Astrocyte (in vitro differentiated cells and primary cell): ENCODE measurements around the gene ABCA4. TPM values are rescaled to one million over a fixed set of nuclear protein-coding genes. Genes with fewer than 3 reads are reported as not detected.
"Not testable (repeated sequence)": the region's sequence is repeated elsewhere in the genome, so short reads cannot be mapped to it uniquely, and the experiment has no call there.

Experiments
- DNase-seq: peaks from one replicate; pipeline ENCODE4 v3.0.0-alpha.2; 2010; ENCODE audit warnings: low read depth
- FAIRE-seq: peaks from 2 replicates; lab custom pipeline; 2011; peaks lifted over from hg19 to GRCh38; lab: Jason Lieb, UNC
- H2AFZ ChIP-seq: 2 replicates; pipeline ENCODE4 v1.6.0; 2012; ENCODE audit warnings: low read depth, low read length, inconsistent platforms
- H3K27ac ChIP-seq: 2 replicates; pipeline ENCODE4 v1.5.1; 2011; ENCODE audit warnings: low read depth, low read length, inconsistent platforms
- H3K27me3 ChIP-seq: 2 replicates; pipeline ENCODE4 v1.6.0; 2011; ENCODE audit warnings: low read length, inconsistent platforms; ENCODE audit not compliant: insufficient read depth
- H3K36me3 ChIP-seq: 2 replicates; pipeline ENCODE4 v1.5.1; 2011; ENCODE audit warnings: low read length, inconsistent platforms; ENCODE audit not compliant: insufficient read depth
- H3K4me1 ChIP-seq: 2 replicates; pipeline ENCODE4 v1.5.1; 2011; ENCODE audit warnings: low read length, inconsistent platforms; ENCODE audit not compliant: insufficient read depth
- H3K4me2 ChIP-seq: 2 replicates; pipeline ENCODE4 v1.6.0; 2012; ENCODE audit warnings: low read length, inconsistent platforms
- H3K4me3 ChIP-seq: 2 replicates; pipeline ENCODE4 v1.5.1; 2011; ENCODE audit warnings: low read depth, mild to moderate bottlenecking, low read length, inconsistent platforms; ENCODE audit not compliant: insufficient read depth
- H3K79me2 ChIP-seq: 2 replicates; pipeline ENCODE4 v1.6.0; 2012; ENCODE audit warnings: mild to moderate bottlenecking, low read length, inconsistent platforms; ENCODE audit not compliant: insufficient read depth
- H3K9ac ChIP-seq: 2 replicates; pipeline ENCODE4 v1.6.0; 2012; ENCODE audit warnings: mild to moderate bottlenecking, low read length, inconsistent platforms
- H3K9me3 ChIP-seq: 2 replicates; pipeline ENCODE4 v1.5.1; 2012; ENCODE audit warnings: low read depth, mild to moderate bottlenecking, low read length, inconsistent platforms; ENCODE audit not compliant: insufficient read depth
- H4K20me1 ChIP-seq: 2 replicates; pipeline ENCODE4 v1.6.0; 2012; ENCODE audit warnings: low read length, inconsistent platforms; ENCODE audit not compliant: insufficient read depth
- H3K27ac Mint-ChIP-seq: one replicate; pipeline ENCODE4 v1.8.0; 2021; ENCODE audit warnings: mild to moderate bottlenecking, mixed read lengths; ENCODE audit not compliant: unreplicated experiment
- H3K27me3 Mint-ChIP-seq: one replicate; pipeline ENCODE4 v1.8.0; 2021; ENCODE audit warnings: low read depth, mixed read lengths; ENCODE audit not compliant: unreplicated experiment
- H3K36me3 Mint-ChIP-seq: one replicate; pipeline ENCODE4 v1.8.0; 2021; ENCODE audit warnings: low read depth, mixed read lengths; ENCODE audit not compliant: unreplicated experiment
- H3K4me1 Mint-ChIP-seq: one replicate; pipeline ENCODE4 v1.8.0; 2021; ENCODE audit warnings: low read depth, mixed read lengths; ENCODE audit not compliant: unreplicated experiment
- H3K4me3 Mint-ChIP-seq: one replicate; pipeline ENCODE4 v1.8.0; 2021; ENCODE audit warnings: mild to moderate bottlenecking, moderate library complexity, mixed read lengths; ENCODE audit not compliant: unreplicated experiment
- H3K9me3 Mint-ChIP-seq: one replicate; pipeline ENCODE4 v1.8.0; 2021; ENCODE audit warnings: mild to moderate bottlenecking, mixed read lengths; ENCODE audit not compliant: unreplicated experiment
- CTCF ChIP-seq: IDR thresholded peaks from 2 replicates; pipeline ENCODE4 v1.5.1; 2011; ENCODE audit warnings: low read depth, mild to moderate bottlenecking, inconsistent platforms, low read length, moderate library complexity; ENCODE audit not compliant: insufficient read depth
- EZH2 ChIP-seq: IDR thresholded peaks from 2 replicates; pipeline ENCODE4 v1.6.1; 2012; ENCODE audit warnings: mild to moderate bottlenecking, low read length, inconsistent platforms; ENCODE audit not compliant: insufficient read depth
- total RNA-seq: library from RNA; stranded (reverse); gene quantifications from 2 replicates; pipeline ENCODE4 v1.2.1, GENCODE V29; 2021

ABCA4 gene
- total RNA-seq, 1 donor from 2014 or later: 0.20 TPM

GRCh38 chr1:94156096-94156625 lies 35.2 kb upstream of the ABCA4 start:
- no peaks in the 10 kb centered on the region for H3K36me3 ChIP-seq

GRCh38 chr1:94154989-94155388 lies 34.0 kb upstream of the ABCA4 start:
- Mint-ChIP-seq H3K4me1 (no peaks in the 10 kb centered on the region), H3K27me3 (no peaks in the 10 kb centered on the region), H3K9me3 (no peaks in the 10 kb centered on the region), H3K4me3 (no peak overlapping the region), H3K36me3 (no peaks in the 10 kb centered on the region), H3K27ac (no peak overlapping the region)
- H3K9me3 ChIP-seq: no peaks in the 10 kb centered on the region
- no peaks in the 10 kb centered on the region for H3K4me1 ChIP-seq
- FAIRE-seq: no peak
- H3K4me3 ChIP-seq: no peak overlapping the region
- no peak overlapping the region for H2AFZ ChIP-seq
- no peaks in the 10 kb centered on the region for H3K27me3 ChIP-seq
- no peaks in the 10 kb centered on the region for H3K79me2 ChIP-seq
- no peak overlapping the region for H3K9ac ChIP-seq
- H3K27ac ChIP-seq: no peak overlapping the region
- DNase-seq: no peak
- H4K20me1 ChIP-seq: no peaks in the 10 kb centered on the region
- no peak for TF ChIP-seq EZH2
- TF ChIP-seq CTCF: no peak
- H3K4me2 ChIP-seq: no peak overlapping the region
- H3K36me3 ChIP-seq: no peaks in the 10 kb centered on the region

More at GRCh38 chr1:94156096-94156625, 35.2 kb upstream of the ABCA4 start:
- Mint-ChIP-seq H3K27ac (no peak overlapping the region), H3K4me3 (no peak overlapping the region), H3K9me3 (no peaks in the 10 kb centered on the region), H3K27me3 (no peaks in the 10 kb centered on the region), H3K36me3 (no peaks in the 10 kb centered on the region), H3K4me1 (peaks cover 9% of the 10 kb centered on the region)
- Histone ChIP-seq H3K4me2 (no peak overlapping the region), H3K27ac (no peak overlapping the region), H3K27me3 (no peaks in the 10 kb centered on the region), H3K4me3 (no peak overlapping the region), H3K9ac (no peak overlapping the region), H3K4me1 (peaks cover 8% of the 10 kb centered on the region), H2AFZ (no peak overlapping the region), H3K79me2 (no peaks in the 10 kb centered on the region), H4K20me1 (no peaks in the 10 kb centered on the region), H3K9me3 (no peaks in the 10 kb centered on the region)
- peak; percentile 23 for DNase-seq
- TF ChIP-seq EZH2: no peak
- TF ChIP-seq CTCF: no peak
- FAIRE-seq: no peak

GRCh38 chr1:94153133-94153532 lies 32.2 kb upstream of the ABCA4 start:
- Mint-ChIP-seq H3K4me1 (no peaks in the 10 kb centered on the region), H3K4me3 (no peak overlapping the region), H3K27me3 (no peaks in the 10 kb centered on the region), H3K27ac (no peak overlapping the region), H3K36me3 (no peaks in the 10 kb centered on the region), H3K9me3 (no peaks in the 10 kb centered on the region)
- Histone ChIP-seq H3K9ac (no peak overlapping the region), H3K4me1 (no peaks in the 10 kb centered on the region), H3K4me2 (no peak overlapping the region), H2AFZ (no peak overlapping the region), H4K20me1 (no peaks in the 10 kb centered on the region), H3K9me3 (no peaks in the 10 kb centered on the region), H3K79me2 (no peaks in the 10 kb centered on the region), H3K36me3 (no peaks in the 10 kb centered on the region), H3K4me3 (no peak overlapping the region), H3K27ac (no peak overlapping the region), H3K27me3 (no peaks in the 10 kb centered on the region)
- peak; percentile 29 for FAIRE-seq
- no peak for TF ChIP-seq CTCF
- no peak for TF ChIP-seq EZH2
- DNase-seq: no peak

- not testable (repeated sequence) for FAIRE-seq, H3K4me3 ChIP-seq, H3K9me3 ChIP-seq
Measured at GRCh38 chr1:94149166-94149565, 28.2 kb upstream of the ABCA4 start.

More at GRCh38 chr1:94149166-94149565, 28.2 kb upstream of the ABCA4 start:
- DNase-seq, H3K36me3 Mint-ChIP-seq, H3K4me3 Mint-ChIP-seq, H3K27ac Mint-ChIP-seq, H3K4me2 ChIP-seq, H3K4me1 ChIP-seq, H3K79me2 ChIP-seq, H3K36me3 ChIP-seq, H3K27me3 Mint-ChIP-seq, H3K27ac ChIP-seq, H3K27me3 ChIP-seq, H4K20me1 ChIP-seq, H3K9ac ChIP-seq, H2AFZ ChIP-seq, H3K4me1 Mint-ChIP-seq, H3K9me3 Mint-ChIP-seq: not testable (repeated sequence)
